NT2/D1 (cell line): Measurements from ENCODE around the gene DDX1.

Source experiments
- SUZ12 ChIP-seq: IDR thresholded peaks from 2 replicates; pipeline ENCODE4 v1.6.1; 2011; ENCODE audit not compliant: insufficient read length, insufficient read depth; ENCODE audit errors: extremely low read depth
- YY1 ChIP-seq: IDR thresholded peaks from 2 replicates; pipeline ENCODE4 v1.6.1; 2011; ENCODE audit not compliant: insufficient read length, insufficient read depth
- ZNF274 ChIP-seq: IDR thresholded peaks from 2 replicates; pipeline ENCODE4 v1.6.1; 2011; ENCODE audit warnings: mild to moderate bottlenecking, low read depth, low read length

DNA sequence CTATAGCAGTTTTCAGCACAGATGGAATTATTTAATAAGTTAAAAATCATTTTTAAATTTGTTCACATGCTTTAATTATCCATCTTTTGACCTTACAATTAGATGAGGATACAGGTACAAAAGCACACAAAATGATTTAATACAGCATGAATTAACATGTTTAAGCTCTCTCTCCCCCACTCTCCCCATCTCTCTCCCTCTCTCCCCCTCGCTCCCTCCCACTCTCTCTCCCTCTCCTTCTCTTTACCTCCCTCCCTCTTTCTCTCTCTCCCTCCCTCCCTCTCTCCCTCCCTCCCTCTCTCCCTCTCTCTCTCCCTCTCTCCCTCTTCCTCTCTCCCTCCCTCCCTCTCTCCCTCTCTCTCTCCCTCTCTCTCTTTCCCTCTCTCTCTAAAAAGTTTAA, 38.1 kb upstream of the DDX1 start:
- no peak for TF ChIP-seq ZNF274
- TF ChIP-seq SUZ12: no peak
- no peak for TF ChIP-seq YY1
